GM19438 (cell line): ENCODE data around the gene EYS.
"Not testable (repeated sequence)": the region's sequence is repeated elsewhere in the genome, so short reads cannot be mapped to it uniquely, and the experiment has no call there.

Source experiments
- ATAC-seq: cut with Tn5 transposase; IDR thresholded peaks from one replicate; pipeline ENCODE4 v1.9.1; 2021; ENCODE audit warnings: low read depth; ENCODE audit not compliant: unreplicated experiment

The EYS gene

GRCh38 chr6:63947792-63948529 is 1759.1 kb downstream of the EYS start:
- no peak for ATAC-seq

GRCh38 chr6:63945987-63946386 is 1761.0 kb downstream of the EYS start:
- ATAC-seq: no peak

- no peak for ATAC-seq
Observed at GRCh38 chr6:63943826-63944225, 1763.2 kb downstream of the EYS start.

- ATAC-seq: no peak
Observed at GRCh38 chr6:63941747-63942470, 1765.1 kb downstream of the EYS start.

- no peak for ATAC-seq
Observed at GRCh38 chr6:63940056-63940455, 1767.0 kb downstream of the EYS start.

- no peak for ATAC-seq
Observed at GRCh38 chr6:63936399-63936798, 1770.6 kb downstream of the EYS start.

GRCh38 chr6:63935732-63936131 is 1771.3 kb downstream of the EYS start:
- ATAC-seq: no peak

- ATAC-seq: not testable (repeated sequence)
Observed at GRCh38 chr6:63933948-63934347, 1773.1 kb downstream of the EYS start.

- ATAC-seq: no peak
Observed at GRCh38 chr6:63930848-63931247, 1776.2 kb downstream of the EYS start.

- ATAC-seq: no peak
Observed at GRCh38 chr6:63929111-63929510, 1777.9 kb downstream of the EYS start.

- ATAC-seq: no peak
Observed at GRCh38 chr6:63928613-63929012, 1778.4 kb downstream of the EYS start.

- ATAC-seq: no peak
Observed at GRCh38 chr6:63926950-63927927, 1779.8 kb downstream of the EYS start.

GRCh38 chr6:63926258-63926780 is 1780.7 kb downstream of the EYS start:
- ATAC-seq: no peak

GRCh38 chr6:63923139-63923739 is 1783.8 kb downstream of the EYS start:
- peak; percentile 76 for ATAC-seq

GRCh38 chr6:63919556-63920110 is 1787.4 kb downstream of the EYS start:
- no peak for ATAC-seq

GRCh38 chr6:63912887-63913286 is 1794.1 kb downstream of the EYS start:
- no peak for ATAC-seq

GRCh38 chr6:63910863-63911551 is 1796.0 kb downstream of the EYS start:
- ATAC-seq: no peak

- ATAC-seq: no peak
Observed at GRCh38 chr6:63904650-63905248, 1802.3 kb downstream of the EYS start.

GRCh38 chr6:63899550-63899949 is 1807.5 kb downstream of the EYS start:
- no peak for ATAC-seq
